MM.1S (cell line): Measurements from ENCODE around the gene TMEM219.

Experiments used
- CTCF ChIP-seq: fragments of 300-600 bp; sonication (generic); IDR thresholded peaks from 2 replicates; pipeline ENCODE4 v1.5.1; 2016; ENCODE audit warnings: antibody characterized with exemption, low read length, mixed read lengths
- EZH2phosphoT487 ChIP-seq: fragments of 300-600 bp; sonication (generic); IDR thresholded peaks from 2 replicates; pipeline ENCODE4 v1.6.1; 2018; ENCODE audit warnings: antibody characterized with exemption, low read length

GRCh38 chr16:30004424-30004776 lies 42.5 kb downstream of the TMEM219 start:
- no peak for TF ChIP-seq CTCF
- TF ChIP-seq EZH2phosphoT487 = no peak
